Measurements from ENCODE around the gene BAIAP2L1. TPM values are rescaled to one million over a fixed set of nuclear protein-coding genes. Genes with fewer than 3 reads are reported as not detected.

The BAIAP2L1 gene
- total and polyA plus RNA-seq, 7 donors: 0.27 to 44.2 (median 3.0) TPM

DNA sequence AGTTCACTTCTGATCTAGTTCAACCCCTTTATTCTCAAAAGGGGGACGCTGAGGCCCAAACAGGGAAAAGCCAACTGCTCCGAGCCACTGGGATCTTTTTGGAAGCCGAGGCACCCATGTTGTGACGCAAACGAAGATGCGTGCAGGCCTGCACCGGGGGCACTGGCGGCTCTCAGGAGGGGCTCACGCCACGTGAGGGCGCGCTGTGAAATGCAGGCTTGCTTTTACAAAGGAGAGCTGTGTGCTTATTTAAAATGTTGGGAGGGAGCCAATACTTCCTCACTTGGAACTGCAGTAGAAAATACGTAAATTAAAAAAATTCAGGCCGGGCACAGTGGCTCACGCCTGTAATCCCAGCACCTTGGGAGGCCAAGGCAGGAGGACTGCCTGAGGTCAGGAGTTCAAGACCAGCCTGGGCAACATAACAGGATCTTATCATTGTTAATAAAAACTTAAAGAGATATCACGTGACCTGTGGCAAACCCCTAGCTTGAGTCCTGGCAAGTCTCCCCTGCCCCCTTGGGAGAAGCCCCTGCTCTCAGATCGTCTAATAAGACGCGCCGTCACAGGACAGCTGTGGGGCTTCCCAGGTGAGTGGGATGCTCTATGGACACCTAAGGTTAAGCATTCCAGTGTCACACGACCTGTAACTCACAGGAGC, 103.1 kb downstream of the BAIAP2L1 start:
- Histone ChIP-seq H3K4me1 (peaks cover 0 to 17% (median 3%) of the 10 kb centered on the region in 4 donors), H3K27ac (no peak overlapping the region), H3K27me3 (no peaks in the 10 kb centered on the region), H3K4me3 (no peak overlapping the region), H3K36me3 (peaks cover 3 to 19% (median 12%) of the 10 kb centered on the region in 4 donors), H3K9me3 (no peaks in the 10 kb centered on the region)
- intact Hi-C loops (cut with DNase I): no loop called here
- DNase-seq: no peak
- WGBS, 2 donors: 88 to 91% methylated on average over 21 of the region's 21 CpGs
- TF ChIP-seq POLR2AphosphoS5 (IDR thresholded peaks at IDR 0.05): no peak
- no peak for TF ChIP-seq EP300 (IDR thresholded peaks at IDR 0.05)
- TF ChIP-seq CTCF (IDR thresholded peaks at IDR 0.05): no peak
- TF ChIP-seq POLR2A (IDR thresholded peaks at IDR 0.05): no peak

DNA sequence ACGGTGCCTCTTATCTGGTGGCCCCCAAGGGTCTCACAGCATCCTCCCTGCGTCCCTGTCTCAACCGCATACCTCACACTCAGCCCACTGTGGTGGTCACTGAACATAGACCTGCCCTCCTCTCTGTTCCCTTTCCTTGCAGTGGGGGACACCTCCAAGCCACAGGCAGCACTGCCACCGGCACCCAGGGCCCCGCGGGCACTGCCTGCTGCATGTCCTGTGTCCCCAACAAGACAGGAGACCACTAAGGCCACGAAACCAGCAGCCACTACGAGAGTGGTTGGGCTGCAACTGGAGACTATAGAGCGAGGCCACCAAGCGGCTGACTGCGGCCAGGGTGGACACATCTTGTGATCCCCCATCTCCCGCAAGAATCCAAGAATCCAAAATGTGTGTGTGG, 104.1 kb downstream of the BAIAP2L1 start:
- Histone ChIP-seq H3K36me3 (peaks cover 6 to 28% (median 20%) of the 10 kb centered on the region in 4 donors), H3K27me3 (no peaks in the 10 kb centered on the region), H3K27ac (no peak overlapping the region), H3K4me1 (peaks cover 0 to 17% (median 3%) of the 10 kb centered on the region in 4 donors), H3K4me3 (no peak overlapping the region), H3K9me3 (no peaks in the 10 kb centered on the region)
- no peak for DNase-seq
- 95% methylated on average over 12 of the region's 12 CpGs for WGBS, 2 donors
- TF ChIP-seq POLR2AphosphoS5 (IDR thresholded peaks at IDR 0.05) (no peak), EP300 (IDR thresholded peaks at IDR 0.05) (no peak), CTCF (IDR thresholded peaks at IDR 0.05) (no peak), POLR2A (IDR thresholded peaks at IDR 0.05) (no peak)
- intact Hi-C loops (cut with DNase I): no loop called here

- Histone ChIP-seq H3K36me3 (peaks cover 10 to 40% (median 26%) of the 10 kb centered on the region in 4 donors), H3K27ac (no peak overlapping the region)
These were observed 105.3 kb downstream of the BAIAP2L1 start for GRCh38 chr7:98295467-98296192.

GRCh38 chr7:98294798-98295382, 106.0 kb downstream of the BAIAP2L1 start:
- Histone ChIP-seq H3K4me1 (peaks cover 0 to 17% (median 3%) of the 10 kb centered on the region in 4 donors), H3K36me3 (peaks cover 10 to 40% (median 26%) of the 10 kb centered on the region in 4 donors), H3K4me3 (no peak overlapping the region), H3K9me3 (no peaks in the 10 kb centered on the region), H3K27me3 (no peaks in the 10 kb centered on the region), H3K27ac (no peak overlapping the region)
- intact Hi-C loops (cut with DNase I): no loop called here
- TF ChIP-seq EP300 (IDR thresholded peaks at IDR 0.05) (no peak), CTCF (IDR thresholded peaks at IDR 0.05) (peak in 2 of 4 experiments; percentile 29 to 41)
- 31 to 47% methylated on average over 14 of the region's 14 CpGs for whole genome bisulfite sequencing, 2 donors
- DNase-seq: no peak

More at GRCh38 chr7:98295467-98296192, 105.3 kb downstream of the BAIAP2L1 start:
- no peak for DNase-seq
- no peaks in the 10 kb centered on the region for H3K27me3 ChIP-seq
- H3K4me1 ChIP-seq: peaks cover 0 to 17% (median 3%) of the 10 kb centered on the region in 4 donors
- intact Hi-C loops (cut with DNase I): no loop called here
- H3K9me3 ChIP-seq: no peaks in the 10 kb centered on the region
- TF ChIP-seq POLR2A (IDR thresholded peaks at IDR 0.05): no peak
- no peak for TF ChIP-seq POLR2AphosphoS5 (IDR thresholded peaks at IDR 0.05)
- no peak overlapping the region for H3K4me3 ChIP-seq
- 86 to 89% methylated on average over 19 of the region's 19 CpGs for WGBS, 2 donors

DNA sequence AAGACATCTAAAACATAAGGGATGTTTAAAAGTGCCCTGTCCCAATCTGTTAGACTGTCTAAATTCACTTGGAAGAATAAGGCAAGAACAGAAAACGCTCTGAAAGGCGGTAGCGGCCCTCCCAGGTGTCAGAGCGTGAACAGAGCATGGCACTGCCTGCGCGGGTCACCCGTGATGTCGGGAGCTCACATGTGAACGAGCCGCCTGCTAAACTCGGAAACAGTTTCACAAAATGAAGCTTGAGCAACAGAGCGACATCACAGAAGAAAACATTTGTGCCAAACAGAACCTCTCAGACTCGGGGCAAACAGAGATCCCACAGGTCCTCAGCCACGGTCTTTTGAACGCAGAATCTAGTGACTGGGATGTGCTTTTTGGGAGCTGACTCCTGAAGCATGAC, 106.6 kb downstream of the BAIAP2L1 start:
- peaks cover 12 to 42% (median 26%) of the 10 kb centered on the region in 4 donors for H3K36me3 ChIP-seq
- no peak for DNase-seq
- H3K9me3 ChIP-seq: no peaks in the 10 kb centered on the region
- H3K4me3 ChIP-seq: no peak overlapping the region
- no peaks in the 10 kb centered on the region for H3K27me3 ChIP-seq
- H3K27ac ChIP-seq: no peak overlapping the region
- intact Hi-C loops (cut with DNase I): no loop called here
- 78 to 88% methylated on average over 15 of the region's 15 CpGs for WGBS, 2 donors
- H3K4me1 ChIP-seq: peaks cover 0 to 22% (median 5%) of the 10 kb centered on the region in 4 donors
- TF ChIP-seq CTCF (IDR thresholded peaks at IDR 0.05): no peak
- no peak for TF ChIP-seq EP300 (IDR thresholded peaks at IDR 0.05)
- TF ChIP-seq POLR2AphosphoS5 (IDR thresholded peaks at IDR 0.05): no peak
- TF ChIP-seq POLR2A (IDR thresholded peaks at IDR 0.05): no peak
